Lower leg skin (tissue), 3 donors: ENCODE results near the gene SELENOT.

ENCODE experiments used
- CTCF ChIP-seq, 3 donors: fragments of 450-650 bp; IDR thresholded peaks; one replicate each; pipeline ENCODE4 v1.5.1; 2016; ENCODE audit warnings: antibody characterized with exemption in 3 of 3, mild to moderate bottlenecking in 3 of 3, moderate library complexity in 2 of 3
- POLR2A ChIP-seq, 2 donors: fragments of 450-650 bp; IDR thresholded peaks; one replicate each; pipeline ENCODE4 v1.6.1; 2016 to 2017; ENCODE audit warnings: antibody characterized with exemption in 2 of 2, mild to moderate bottlenecking in 1 of 2, moderate library complexity in 1 of 2

DNA sequence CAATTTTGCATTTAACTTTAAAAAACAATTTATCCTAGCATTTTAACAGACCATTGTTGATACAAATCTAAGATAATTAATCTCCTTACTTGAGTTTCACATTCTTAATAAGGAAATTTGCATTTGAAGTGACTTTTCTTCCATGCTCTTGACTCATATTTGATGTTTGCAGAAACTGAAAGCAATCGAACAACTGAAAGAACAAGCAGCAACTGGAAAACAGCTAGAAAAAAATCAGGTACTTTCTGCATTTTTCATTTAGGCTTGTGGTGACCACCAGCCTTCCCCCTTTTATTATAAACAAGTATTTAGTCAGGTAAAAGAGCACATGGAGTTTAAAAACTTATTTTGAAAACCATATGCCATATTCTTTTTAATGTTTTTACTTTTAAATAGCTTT, 20.1 kb upstream of the SELENOT start:
- TF ChIP-seq CTCF (IDR thresholded peaks at IDR 0.05) (no peak), POLR2A (IDR thresholded peaks at IDR 0.05) (no peak)
